GM18907 (cell line): ENCODE measurements around the gene HOXA3.

Source experiments
- ATAC-seq: cut with Tn5 transposase; IDR thresholded peaks from one replicate; pipeline ENCODE4 v1.9.1; 2021; ENCODE audit warnings: mild to moderate bottlenecking, moderate library complexity; ENCODE audit not compliant: unreplicated experiment

HOXA3 gene

GRCh38 chr7:27064159-27064558, 88.2 kb downstream of the HOXA3 start:
- no peak for ATAC-seq

DNA sequence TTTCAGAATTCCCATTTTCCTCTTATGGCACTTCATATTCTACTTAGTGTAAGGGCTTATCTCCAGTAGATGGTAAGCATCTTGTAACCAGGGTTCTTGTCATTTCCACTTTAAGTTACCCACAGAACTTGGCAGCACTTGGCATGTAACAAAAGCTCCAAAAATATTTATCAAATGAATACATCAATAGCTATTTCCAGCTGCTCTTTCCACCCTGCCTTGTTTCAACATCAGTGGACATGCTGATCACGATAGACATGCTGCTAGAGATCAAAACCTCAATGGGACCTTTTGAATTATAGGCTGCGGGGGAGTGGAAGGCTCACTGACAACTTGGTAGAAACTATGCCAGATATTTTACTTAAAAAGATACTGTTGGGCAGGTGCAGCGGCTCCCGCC, 89.4 kb downstream of the HOXA3 start:
- no peak for ATAC-seq
